T-cell (primary cell): Measurements from ENCODE around the gene GSE1. TPM values are rescaled to one million over a fixed set of nuclear protein-coding genes. Genes with fewer than 3 reads are reported as not detected.

Experiments
- ATAC-seq, 4 experiments: fragments of 200-7000 bp in 3 of 4; fragments of 150-1000 bp in 1 of 4; cut with Tn5 transposase; replicated peaks in 1 of 4; 1 replicate in 3 of 4; 2 replicates in 1 of 4; pipeline ENCODE4 v1.10.0; 2021; ENCODE audit warnings: moderate library complexity in 3 of 4, mild to moderate bottlenecking in 2 of 4, moderate number of reproducible peaks in 1 of 4
- CTCF ChIA-PET, 2 donors: fragments of 300-600 bp; sonication (Branson Sonifier 250); formaldehyde crosslinking; loops; one replicate each; lab custom pipeline; 2022; ENCODE audit warnings: antibody characterized with exemption in 2 of 2; lab: Charles Lee
- POLR2A ChIA-PET, 2 donors: fragments of 300-600 bp; sonication (Branson Sonifier 250); formaldehyde crosslinking; loops; one replicate each; lab custom pipeline; 2022; ENCODE audit warnings: antibody characterized with exemption in 2 of 2; lab: Charles Lee
- DNase-seq, 35 experiments: peaks; one replicate each; pipeline versions ENCODE4 v3.0.0 to v3.0.0-alpha.2; 2013 to 2023
- H3K27ac ChIP-seq: one replicate; pipeline ENCODE4 v1.5.1; 2013; ENCODE audit warnings: low read length
- H3K27me3 ChIP-seq, 2 experiments: replicated peaks in 1 of 2; 1 replicate in 1 of 2; 2 replicates in 1 of 2; pipeline versions ENCODE4 v1.6.1 to v1.7.0; 2013; ENCODE audit warnings: low read length in 1 of 2, mixed read lengths in 1 of 2; ENCODE audit not compliant: control insufficient read depth in 2 of 2, insufficient read depth in 2 of 2; ENCODE audit errors: extremely low read depth in 1 of 2
- H3K36me3 ChIP-seq, 2 donors: 1 replicate in 1 of 2; 2 replicates in 1 of 2; pipeline versions ENCODE4 v1.6.1 to v1.7.0; 2013; ENCODE audit warnings: low read length in 1 of 2; ENCODE audit not compliant: control insufficient read depth in 2 of 2, insufficient read depth in 1 of 2; ENCODE audit errors: extremely low read depth in 1 of 2
- H3K4me1 ChIP-seq, 2 experiments: 1 replicate in 1 of 2; 2 replicates in 1 of 2; pipeline versions ENCODE4 v1.6.1 to v1.7.0; 2013; ENCODE audit warnings: low read length in 2 of 2, mixed read lengths in 1 of 2; ENCODE audit not compliant: insufficient read depth in 2 of 2, control insufficient read depth in 1 of 2; ENCODE audit errors: extremely low read depth in 1 of 2
- H3K4me3 ChIP-seq, 2 donors: 1 replicate in 1 of 2; 2 replicates in 1 of 2; pipeline versions ENCODE4 v1.5.1 to v1.7.0; 2013; ENCODE audit warnings: mild to moderate bottlenecking in 2 of 2, low read length in 1 of 2, moderate library complexity in 1 of 2; ENCODE audit not compliant: control insufficient read depth in 1 of 2; ENCODE audit errors: extremely low read depth in 1 of 2
- H3K9me3 ChIP-seq: 2 replicates; pipeline ENCODE4 v1.7.0; 2013
- H3K27ac Mint-ChIP-seq, 2 donors: one replicate each; pipeline ENCODE4 v1.8.0; 2020 to 2021; ENCODE audit warnings: mild to moderate bottlenecking in 2 of 2, mixed read lengths in 2 of 2
- H3K27me3 Mint-ChIP-seq, 2 donors: one replicate each; pipeline ENCODE4 v1.8.0; 2021 to 2022; ENCODE audit warnings: mixed read lengths in 2 of 2
- H3K36me3 Mint-ChIP-seq: one replicate; pipeline ENCODE4 v1.8.0; 2021; ENCODE audit warnings: mixed read lengths
- H3K4me1 Mint-ChIP-seq, 3 donors: one replicate each; pipeline ENCODE4 v1.8.0; 2020 to 2022; ENCODE audit warnings: mixed read lengths in 3 of 3, mild to moderate bottlenecking in 1 of 3
- H3K4me3 Mint-ChIP-seq, 3 donors: one replicate each; pipeline ENCODE4 v1.8.0; 2020 to 2022; ENCODE audit warnings: mild to moderate bottlenecking in 3 of 3, mixed read lengths in 3 of 3, moderate library complexity in 3 of 3
- H3K9me3 Mint-ChIP-seq, 3 donors: one replicate each; pipeline ENCODE4 v1.8.0; 2020 to 2022; ENCODE audit warnings: mixed read lengths in 3 of 3
- WGBS: methylation state at CpG from one replicate; pipeline ENCODE4 v1.1.5; 2013; ENCODE audit warnings: missing lambda C conversion rate; ENCODE audit not compliant: insufficient coverage; 5-methylcytosine and 5-hydroxymethylcytosine counted together
- total RNA-seq, 35 experiments: library from RNA in 6 of 35; stranded (reverse) in 6 of 35; fragments of 120-200 nt in 1 of 35; gene quantifications; one replicate each; pipeline versions ENCODE4 v1.2.1 to v1.2.4 and lab custom pipeline; 2013 to 2026

Gene GSE1
- total RNA-seq, 5 donors from 2014 or later (not counting 1 experiment from before 2014, with no cell fraction given) = 29.1 to 61.7 (median 37.4) TPM

- Histone ChIP-seq H3K27ac (no peak overlapping the region), H3K36me3 (no peaks in the 10 kb centered on the region), H3K4me1 (peaks cover 5 to 21% of the 10 kb centered on the region in 2 experiments), H3K27me3 (peaks cover 0 to 28% of the 10 kb centered on the region in 2 experiments), H3K9me3 (no peaks in the 10 kb centered on the region), H3K4me3 (peak overlapping the region; percentile 56 to 80)
- ATAC-seq (no peak), DNase-seq (peak in 1 of 35 experiments; percentile 16)
- ChIA-PET CTCF (no interaction called here), POLR2A (no interaction called here)
- H3K4me1 Mint-ChIP-seq = peaks cover 0 to 8% (median 7%) of the 10 kb centered on the region in 3 donors
- no peaks in the 10 kb centered on the region for H3K36me3 Mint-ChIP-seq
- peaks cover 0 to 2% of the 10 kb centered on the region in 2 donors for H3K27me3 Mint-ChIP-seq
- H3K27ac Mint-ChIP-seq = no peak overlapping the region
- no peaks in the 10 kb centered on the region for H3K9me3 Mint-ChIP-seq
- WGBS = 76% methylated on average over 37 of the region's 49 CpGs
- peak overlapping the region; percentile 71 to 76 (median 75) for H3K4me3 Mint-ChIP-seq
Observed at GRCh38 chr16:85687651-85688471, 74.7 kb downstream of the GSE1 start.

DNA sequence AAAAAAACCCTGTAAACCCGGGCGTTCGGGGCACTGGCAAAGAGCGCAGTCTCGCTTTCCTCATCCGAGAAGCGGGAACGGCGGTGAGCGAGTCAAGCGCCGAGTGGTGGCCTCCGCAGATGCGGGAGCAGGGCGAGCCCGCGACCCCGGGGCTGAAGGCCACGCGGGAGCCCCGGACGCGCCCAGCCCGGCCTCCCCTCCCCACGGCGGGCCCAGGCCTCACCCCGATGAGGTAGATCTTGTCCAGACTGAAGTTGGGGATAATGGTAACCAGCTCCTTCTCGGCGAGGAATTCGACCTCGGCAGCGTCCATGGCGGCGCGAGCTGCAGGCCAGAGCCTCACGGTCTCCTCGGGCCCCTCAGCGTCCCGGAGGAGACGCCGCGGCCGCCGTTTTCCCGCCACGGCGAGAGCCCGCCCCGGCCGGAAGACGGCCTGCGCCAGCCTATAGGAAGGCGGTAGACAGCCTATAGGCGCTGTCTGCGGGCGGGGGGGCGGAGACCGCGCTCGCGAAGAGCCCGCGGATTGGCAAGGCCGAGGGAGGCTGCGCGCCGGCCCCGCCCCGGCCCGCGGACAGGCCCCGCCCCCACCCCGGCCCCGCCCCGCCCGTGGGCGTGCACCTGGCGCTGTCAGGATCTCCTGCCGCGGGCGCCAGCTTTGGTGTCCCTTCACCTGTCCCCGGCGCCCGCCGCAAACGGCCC is 75.6 kb downstream of the GSE1 start, which contains the start of gene GINS2:
GINS2 (minus strand) TSS at position 369 of the 699 bp plus-strand sequence; CDS start at position 313, 56 bp downstream.
- ATAC-seq (peak; percentile 100), DNase-seq (peak; percentile 81 to 95 (median 90))
- 1% methylated on average over 61 of the region's 86 CpGs for WGBS
- peaks cover 0 to 8% of the 10 kb centered on the region in 2 donors for H3K27me3 Mint-ChIP-seq
- ChIA-PET CTCF (interaction anchor here in 1 of 2 donors (0.7 kb wide), 1 partner anchor 934 kb away, joined by 4 read pairs; no protein-coding TSS in a partner anchor), POLR2A (interaction anchor here in 1 of 2 donors (0.6 kb wide), 1 partner anchor 41 kb away, joined by 3 read pairs; no protein-coding TSS in a partner anchor)
- Histone ChIP-seq H3K36me3 (no peaks in the 10 kb centered on the region), H3K4me1 (peaks cover 5 to 21% of the 10 kb centered on the region in 2 experiments), H3K9me3 (no peaks in the 10 kb centered on the region), H3K4me3 (peak within 1 kb of the TSS; percentile 56 to 80), H3K27me3 (peaks cover 0 to 28% of the 10 kb centered on the region in 2 experiments), H3K27ac (no peak within 1 kb of the TSS)
- H3K4me1 Mint-ChIP-seq = peaks cover 0 to 8% (median 7%) of the 10 kb centered on the region in 3 donors
- H3K27ac Mint-ChIP-seq = no peak within 1 kb of the TSS
- H3K36me3 Mint-ChIP-seq = no peaks in the 10 kb centered on the region
- H3K9me3 Mint-ChIP-seq = no peaks in the 10 kb centered on the region
- H3K4me3 Mint-ChIP-seq = peak within 1 kb of the TSS; percentile 71 to 76 (median 75)

DNA sequence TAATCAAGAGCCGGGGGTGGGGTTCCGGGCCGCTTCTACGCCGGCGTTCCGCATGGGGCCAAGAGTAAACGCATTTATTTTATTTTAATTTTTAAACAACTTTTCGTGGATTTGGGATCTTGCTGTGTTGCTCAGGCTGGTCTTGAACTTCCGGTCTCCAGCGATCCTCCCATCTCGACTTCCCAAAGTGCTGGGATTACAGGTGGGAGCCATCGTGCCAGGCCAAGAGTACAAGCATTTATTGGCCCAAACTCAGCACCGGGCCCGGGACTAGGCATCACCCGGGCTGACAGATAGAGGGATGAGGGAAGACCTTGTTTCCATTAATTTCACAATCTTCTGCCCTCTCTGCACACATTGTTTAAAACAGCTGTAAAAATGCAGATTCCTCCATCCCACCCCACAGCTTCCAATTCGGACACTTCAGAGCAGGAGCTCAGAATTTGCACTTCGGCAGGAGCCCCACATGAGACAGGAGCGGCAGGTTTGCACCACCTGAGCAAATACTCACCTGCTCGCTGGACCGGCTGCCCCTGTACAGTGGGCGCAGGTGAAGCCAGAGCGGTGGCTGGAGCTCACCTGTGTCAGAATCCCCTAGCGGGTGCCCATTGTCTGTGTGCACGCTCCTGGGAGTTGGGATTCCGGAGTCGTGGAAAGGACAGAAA is 76.3 kb downstream of the GSE1 start:
- WGBS = 90% methylated on average over 11 of the region's 27 CpGs
- no peaks in the 10 kb centered on the region for H3K9me3 Mint-ChIP-seq
- Histone ChIP-seq H3K9me3 (no peaks in the 10 kb centered on the region), H3K4me1 (peaks cover 5 to 21% of the 10 kb centered on the region in 2 experiments), H3K36me3 (no peaks in the 10 kb centered on the region), H3K4me3 (peak overlapping the region; percentile 37 to 38), H3K27ac (no peak overlapping the region), H3K27me3 (peaks cover 0 to 28% of the 10 kb centered on the region in 2 experiments)
- peaks cover 0 to 8% (median 7%) of the 10 kb centered on the region in 3 donors for H3K4me1 Mint-ChIP-seq
- CTCF ChIA-PET = interaction anchor here in 1 of 2 donors (0.7 kb wide), 1 partner anchor 935 kb away, joined by 4 read pairs; no protein-coding TSS in a partner anchor
- no peak overlapping the region for H3K27ac Mint-ChIP-seq
- POLR2A ChIA-PET = interaction anchor here in 1 of 2 donors (0.6 kb wide), 1 partner anchor 40 kb away, joined by 3 read pairs; no protein-coding TSS in a partner anchor
- H3K4me3 Mint-ChIP-seq = peak overlapping the region; percentile 43 to 71 (median 71)
- H3K27me3 Mint-ChIP-seq = peaks cover 0 to 8% of the 10 kb centered on the region in 2 donors
- DNase-seq = no peak
- ATAC-seq = no peak
- no peaks in the 10 kb centered on the region for H3K36me3 Mint-ChIP-seq

GRCh38 chr16:85689950-85690320 is 76.8 kb downstream of the GSE1 start:
- Mint-ChIP-seq H3K36me3 (no peaks in the 10 kb centered on the region), H3K9me3 (no peaks in the 10 kb centered on the region), H3K4me3 (no peak overlapping the region), H3K27me3 (peaks cover 0 to 11% of the 10 kb centered on the region in 2 donors), H3K4me1 (peaks cover 0 to 8% (median 7%) of the 10 kb centered on the region in 3 donors), H3K27ac (no peak overlapping the region)
- POLR2A ChIA-PET = no interaction called here
- WGBS = 83% methylated on average over 3 of the region's 9 CpGs
- ATAC-seq (no peak), DNase-seq (no peak)
- Histone ChIP-seq H3K4me1 (peaks cover 5 to 21% of the 10 kb centered on the region in 2 experiments), H3K4me3 (no peak overlapping the region), H3K27me3 (peaks cover 0 to 31% of the 10 kb centered on the region in 2 experiments), H3K27ac (no peak overlapping the region), H3K9me3 (no peaks in the 10 kb centered on the region), H3K36me3 (no peaks in the 10 kb centered on the region)
- CTCF ChIA-PET = interaction anchor here in 1 of 2 donors (0.6 kb wide), 1 partner anchor 74 kb away, joined by 3 read pairs; no protein-coding TSS in a partner anchor

- no peaks in the 10 kb centered on the region for H3K36me3 ChIP-seq
- H3K9me3 ChIP-seq = no peaks in the 10 kb centered on the region
- WGBS = 95% methylated on average over 4 of the region's 7 CpGs
- DNase-seq (no peak), ATAC-seq (no peak)
- Mint-ChIP-seq H3K4me1 (peaks cover 0 to 8% (median 7%) of the 10 kb centered on the region in 3 donors), H3K9me3 (no peaks in the 10 kb centered on the region), H3K27me3 (peaks cover 0 to 13% of the 10 kb centered on the region in 2 donors), H3K36me3 (no peaks in the 10 kb centered on the region), H3K4me3 (no peak overlapping the region), H3K27ac (no peak overlapping the region)
- peaks cover 5 to 21% of the 10 kb centered on the region in 2 experiments for H3K4me1 ChIP-seq
- CTCF ChIA-PET = interaction anchor here in 1 of 2 donors (0.6 kb wide), 1 partner anchor 74 kb away, joined by 3 read pairs; no protein-coding TSS in a partner anchor
- no peak overlapping the region for H3K4me3 ChIP-seq
- no peak overlapping the region for H3K27ac ChIP-seq
- POLR2A ChIA-PET = no interaction called here
- H3K27me3 ChIP-seq = peaks cover 0 to 37% of the 10 kb centered on the region in 2 experiments
Observed at GRCh38 chr16:85690469-85691064, 77.4 kb downstream of the GSE1 start.
